ENCODE data around the gene UNK. TPM values are rescaled to one million over a fixed set of nuclear protein-coding genes. Genes with fewer than 3 reads are reported as not detected.
"Not testable (repeated sequence)": the region's sequence is repeated elsewhere in the genome, so short reads cannot be mapped to it uniquely, and the experiment has no call there.

The UNK gene
- total RNA-seq, 1 donor from 2014 or later, result 14.8 TPM

DNA sequence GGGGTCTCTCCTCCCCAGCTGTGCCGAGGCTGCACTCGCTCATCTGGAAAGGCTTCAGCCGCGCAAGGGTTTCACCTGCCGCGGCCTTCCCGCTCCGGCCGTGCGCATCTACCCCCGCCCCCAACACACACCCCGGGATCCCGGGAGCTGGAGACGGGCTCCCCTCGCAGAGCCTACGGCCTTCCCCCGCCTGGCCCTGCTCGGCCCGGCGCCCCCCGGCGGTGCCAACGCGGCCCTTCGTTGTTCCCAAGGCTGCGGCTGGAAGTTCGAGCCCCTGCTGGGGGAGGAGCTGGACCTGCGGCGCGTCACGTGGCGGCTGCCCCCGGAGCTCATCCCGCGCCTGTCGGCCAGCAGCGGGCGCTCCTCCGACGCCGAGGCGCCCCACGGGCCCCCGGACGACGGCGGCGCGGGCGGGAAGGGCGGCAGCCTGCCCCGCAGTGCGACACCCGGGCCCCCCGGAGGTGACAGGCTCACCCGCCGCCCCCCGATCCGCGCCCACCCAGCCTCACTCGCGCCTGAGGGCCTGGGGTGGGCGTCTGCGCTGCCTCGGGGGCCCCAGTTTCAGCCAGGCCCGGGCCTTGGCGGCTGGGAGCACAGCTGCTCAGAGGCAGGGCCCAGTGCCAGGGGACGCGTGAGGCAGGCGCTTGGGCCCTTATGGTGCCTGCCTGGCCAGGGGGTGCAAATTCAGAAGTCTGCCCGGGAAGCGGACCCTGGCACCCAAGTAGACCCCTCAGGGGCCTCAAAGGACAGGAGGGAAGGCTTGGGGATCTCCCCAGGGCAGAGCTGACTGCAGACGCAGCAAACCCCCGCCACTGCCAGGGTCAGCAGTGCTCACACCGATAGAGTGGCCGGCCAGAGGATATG, 30.9 kb upstream of the UNK start:
- ATAC-seq, result peak; percentile 79
- intact Hi-C loops (cut with micrococcal nuclease), result loop anchor here (5.0 kb wide), 1 partner anchor 81 kb away; no protein-coding TSS in a partner anchor
- DNase-seq, result peak; percentile 89

DNA sequence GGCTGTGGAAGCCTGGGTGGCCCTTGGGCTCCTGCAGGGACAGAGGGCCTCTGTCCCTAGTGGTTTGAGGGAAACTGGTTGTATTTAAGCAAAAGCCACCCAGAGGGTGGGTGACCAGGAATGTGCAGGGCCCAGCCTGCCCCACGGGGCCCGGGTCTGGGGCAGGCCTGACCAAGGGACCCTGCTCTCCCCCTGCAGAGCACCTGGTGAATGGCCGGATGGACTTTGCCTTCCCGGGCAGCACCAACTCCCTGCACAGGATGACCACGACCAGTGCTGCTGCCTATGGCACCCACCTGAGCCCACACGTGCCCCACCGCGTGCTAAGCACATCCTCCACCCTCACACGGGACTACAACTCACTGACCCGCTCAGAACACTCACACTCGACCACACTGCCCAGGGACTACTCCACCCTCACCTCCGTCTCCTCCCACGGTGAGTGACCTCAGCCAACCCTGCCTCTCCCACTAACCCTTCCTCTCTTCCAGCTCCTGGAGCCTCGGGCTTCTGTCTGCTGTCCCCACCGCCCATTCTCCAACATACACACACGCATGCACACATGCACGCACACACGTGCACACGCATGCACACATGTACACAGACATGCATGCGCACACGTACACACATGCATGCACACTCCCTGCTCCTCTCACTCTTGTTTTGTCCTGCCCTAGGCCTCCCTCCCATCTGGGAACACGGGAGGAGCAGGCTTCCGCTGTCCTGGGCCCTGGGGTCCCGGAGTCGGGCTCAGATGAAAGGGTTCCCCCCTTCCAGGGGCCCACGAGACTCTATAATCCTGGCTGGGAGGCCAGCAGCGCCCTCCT, 30.0 kb upstream of the UNK start:
- ATAC-seq (no peak), DNase-seq (no peak)
- intact Hi-C loops (cut with micrococcal nuclease), result loop anchor here (5.0 kb wide), 1 partner anchor 82 kb away; no protein-coding TSS in a partner anchor

DNA sequence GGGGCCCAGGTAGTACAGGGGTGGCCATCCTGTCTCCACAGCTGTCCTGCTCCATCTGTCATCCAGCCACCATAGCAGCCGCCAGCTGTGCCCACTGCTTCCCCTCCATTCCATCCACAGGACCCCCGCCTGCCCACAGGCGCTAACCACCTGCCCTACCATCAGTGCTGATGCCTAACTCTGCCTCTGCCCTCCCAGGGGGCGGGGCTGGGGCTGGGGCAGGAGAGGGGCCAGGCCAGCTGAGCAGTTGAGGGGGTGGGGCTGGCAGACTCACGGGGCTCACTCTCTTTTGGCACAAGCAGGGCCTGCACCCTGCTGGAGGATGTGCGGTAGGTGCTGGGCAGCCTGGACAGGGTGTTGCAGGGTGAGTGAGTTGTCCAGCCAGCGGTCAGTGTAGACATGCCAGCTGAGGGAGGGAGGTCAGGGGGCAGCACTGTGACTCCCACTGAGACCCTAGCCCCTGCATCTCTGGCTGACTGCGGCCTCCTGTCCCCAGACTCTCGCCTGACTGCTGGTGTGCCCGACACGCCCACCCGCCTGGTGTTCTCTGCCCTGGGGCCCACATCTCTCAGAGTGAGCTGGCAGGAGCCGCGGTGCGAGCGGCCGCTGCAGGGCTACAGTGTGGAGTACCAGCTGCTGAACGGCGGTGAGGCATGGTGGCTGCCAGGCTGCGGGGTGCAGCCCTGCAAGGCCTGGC, 29.3 kb upstream of the UNK start:
- intact Hi-C loops (cut with micrococcal nuclease), result no loop called here
- no peak for ATAC-seq
- DNase-seq, result peak; percentile 37

DNA sequence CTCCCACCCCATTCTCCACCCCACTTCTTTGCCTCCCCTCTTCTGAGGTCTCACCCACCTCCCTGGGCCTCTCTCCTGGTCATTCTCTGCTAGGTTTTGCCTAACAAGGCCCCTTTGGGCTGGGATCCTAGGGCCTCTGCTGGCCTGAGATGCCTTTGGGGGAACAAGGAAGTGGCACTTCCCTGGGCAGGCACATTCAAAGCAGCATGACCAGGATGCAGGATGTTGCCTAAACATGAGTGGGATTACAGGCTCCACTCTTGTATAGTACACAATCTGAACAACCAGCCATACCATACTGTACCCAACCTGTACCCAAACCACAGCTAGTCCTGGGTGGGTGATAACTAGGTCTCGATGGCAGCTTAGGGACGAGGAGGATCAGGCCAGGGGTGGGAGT, 28.6 kb upstream of the UNK start:
- DNase-seq (no peak), ATAC-seq (no peak)
- intact Hi-C loops (cut with micrococcal nuclease), result no loop called here

DNA sequence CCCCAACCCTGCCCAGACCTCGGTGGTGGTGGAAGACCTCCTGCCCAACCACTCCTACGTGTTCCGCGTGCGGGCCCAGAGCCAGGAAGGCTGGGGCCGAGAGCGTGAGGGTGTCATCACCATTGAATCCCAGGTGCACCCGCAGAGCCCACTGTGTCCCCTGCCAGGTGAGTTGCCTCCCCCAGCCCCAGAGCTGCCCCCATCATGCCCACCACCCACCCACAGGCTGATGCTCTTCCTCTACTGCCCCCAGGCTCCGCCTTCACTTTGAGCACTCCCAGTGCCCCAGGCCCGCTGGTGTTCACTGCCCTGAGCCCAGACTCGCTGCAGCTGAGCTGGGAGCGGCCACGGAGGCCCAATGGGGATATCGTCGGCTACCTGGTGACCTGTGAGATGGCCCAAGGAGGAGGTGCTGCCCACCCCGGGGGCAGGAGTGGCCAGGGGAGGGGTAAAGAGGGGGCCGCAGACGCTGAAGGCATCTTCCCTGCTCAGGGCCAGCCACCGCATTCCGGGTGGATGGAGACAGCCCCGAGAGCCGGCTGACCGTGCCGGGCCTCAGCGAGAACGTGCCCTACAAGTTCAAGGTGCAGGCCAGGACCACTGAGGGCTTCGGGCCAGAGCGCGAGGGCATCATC, 28.0 kb upstream of the UNK start:
- ATAC-seq, result no peak

DNA sequence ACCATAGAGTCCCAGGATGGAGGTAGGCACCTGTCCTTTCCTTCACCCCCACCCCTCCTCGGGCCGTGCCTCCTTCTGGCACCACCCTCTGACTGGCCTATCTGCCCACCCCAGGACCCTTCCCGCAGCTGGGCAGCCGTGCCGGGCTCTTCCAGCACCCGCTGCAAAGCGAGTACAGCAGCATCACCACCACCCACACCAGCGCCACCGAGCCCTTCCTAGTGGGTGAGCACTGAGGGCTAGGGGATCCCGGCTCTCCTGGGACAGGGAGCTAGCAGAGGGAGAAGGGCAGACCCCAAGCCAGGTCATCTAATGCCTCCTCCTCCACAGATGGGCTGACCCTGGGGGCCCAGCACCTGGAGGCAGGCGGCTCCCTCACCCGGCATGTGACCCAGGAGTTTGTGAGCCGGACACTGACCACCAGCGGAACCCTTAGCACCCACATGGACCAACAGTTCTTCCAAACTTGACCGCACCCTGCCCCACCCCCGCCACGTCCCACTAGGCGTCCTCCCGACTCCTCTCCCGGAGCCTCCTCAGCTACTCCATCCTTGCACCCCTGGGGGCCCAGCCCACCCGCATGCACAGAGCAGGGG, 27.4 kb upstream of the UNK start:
- intact Hi-C loops (cut with micrococcal nuclease), result no loop called here
- ATAC-seq (no peak), DNase-seq (peak; percentile 29)

More for the DNA sequence above, 28.0 kb upstream of the UNK start:
- peak; percentile 34 for DNase-seq
- intact Hi-C loops (cut with micrococcal nuclease), result no loop called here

DNA sequence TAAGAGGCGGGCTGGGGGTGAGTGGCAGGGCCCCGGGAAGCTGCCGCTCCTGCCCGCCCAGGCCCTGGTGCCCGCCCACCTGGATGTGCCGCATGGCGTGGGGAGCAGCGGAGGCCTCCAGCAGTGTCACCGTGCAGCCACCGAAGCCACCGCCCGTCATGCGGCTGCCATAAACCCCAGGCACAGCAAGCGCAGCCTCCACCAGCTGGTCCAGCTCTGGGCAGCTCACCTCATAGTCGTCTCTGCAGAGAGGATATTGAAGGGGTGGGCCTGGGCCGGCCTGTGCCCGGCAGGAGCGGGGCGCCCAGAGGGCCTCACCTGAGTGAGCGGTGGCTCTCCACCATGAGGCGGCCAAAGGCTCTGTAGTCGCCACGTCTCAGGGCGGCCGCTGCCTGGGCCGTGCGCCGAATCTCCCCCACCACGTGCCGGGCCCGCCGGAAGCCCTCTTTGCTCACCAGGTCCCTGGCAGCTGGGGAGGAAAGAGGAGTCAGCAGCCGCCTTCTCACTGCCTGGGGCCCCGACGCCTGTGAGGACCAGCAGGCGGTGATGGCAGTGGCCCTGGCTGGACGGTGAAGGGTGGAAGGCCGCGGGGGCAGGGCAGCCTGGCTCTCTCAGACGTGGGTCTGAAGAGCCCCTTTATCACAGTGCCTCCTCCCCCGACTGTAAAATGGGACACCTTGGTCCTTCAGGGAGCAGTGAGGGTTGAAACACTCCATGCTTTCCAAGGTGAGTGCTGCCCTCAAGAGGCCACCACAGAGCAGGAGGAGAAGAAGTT, 26.3 kb upstream of the UNK start:
- intact Hi-C loops (cut with micrococcal nuclease), result no loop called here
- peak; percentile 28 for DNase-seq
- ATAC-seq, result no peak

DNA sequence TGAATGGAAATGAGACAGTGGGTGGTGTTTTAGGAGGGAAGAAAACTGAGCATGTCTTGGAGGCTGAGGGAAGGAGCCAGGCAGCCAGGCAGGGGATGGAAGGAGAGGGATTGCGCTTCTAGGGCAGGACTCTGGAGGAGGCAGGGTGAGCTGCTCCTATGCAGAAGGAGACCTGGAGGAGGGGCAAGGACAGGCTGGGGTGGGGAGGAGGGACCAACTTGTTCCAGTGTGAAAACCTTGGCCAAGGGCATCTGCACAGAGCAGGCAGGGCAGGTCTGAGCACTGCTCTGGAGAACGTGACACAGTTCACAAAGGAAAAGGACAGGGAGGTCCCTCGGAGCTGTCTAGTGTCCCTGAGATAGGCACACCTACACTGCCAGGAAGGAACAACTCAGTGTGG, 25.1 kb upstream of the UNK start:
- intact Hi-C loops (cut with micrococcal nuclease), result no loop called here
- ATAC-seq, result peak; percentile 68
- peak; percentile 39 for DNase-seq

DNA sequence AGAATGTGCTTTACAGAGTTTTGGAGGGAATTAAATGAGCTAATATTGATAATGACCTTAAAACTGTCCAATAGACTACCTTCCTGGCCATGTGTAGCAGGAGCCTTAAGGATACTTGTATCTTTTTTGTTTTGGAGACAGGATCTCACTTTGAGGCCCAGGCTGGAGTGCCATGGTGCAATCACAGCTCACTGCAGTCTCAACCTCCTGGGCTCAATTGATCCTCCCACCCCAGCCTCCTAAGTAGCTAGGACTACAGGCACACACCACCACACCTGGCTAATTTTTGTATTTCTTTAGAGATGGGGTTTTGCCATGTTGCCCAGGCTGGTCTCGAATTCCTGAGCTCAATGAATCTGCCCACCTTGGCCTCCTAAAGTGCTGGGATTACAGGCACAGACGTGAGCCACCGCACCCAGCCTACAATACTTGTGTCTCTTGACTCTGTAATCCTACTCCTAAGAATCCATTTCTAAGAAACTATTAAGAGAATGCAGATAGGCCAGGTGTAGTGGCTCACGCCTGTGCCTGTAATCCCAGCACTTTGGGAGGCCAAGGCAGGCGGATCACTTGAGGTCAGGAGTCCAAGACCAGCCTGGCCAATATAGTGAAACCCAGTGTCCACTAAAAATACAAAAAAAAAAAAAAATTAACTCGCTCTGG, 24.5 kb upstream of the UNK start:
- ATAC-seq; intact Hi-C loops (cut with micrococcal nuclease): not testable (repeated sequence)
- peak; percentile 7 for DNase-seq

DNA sequence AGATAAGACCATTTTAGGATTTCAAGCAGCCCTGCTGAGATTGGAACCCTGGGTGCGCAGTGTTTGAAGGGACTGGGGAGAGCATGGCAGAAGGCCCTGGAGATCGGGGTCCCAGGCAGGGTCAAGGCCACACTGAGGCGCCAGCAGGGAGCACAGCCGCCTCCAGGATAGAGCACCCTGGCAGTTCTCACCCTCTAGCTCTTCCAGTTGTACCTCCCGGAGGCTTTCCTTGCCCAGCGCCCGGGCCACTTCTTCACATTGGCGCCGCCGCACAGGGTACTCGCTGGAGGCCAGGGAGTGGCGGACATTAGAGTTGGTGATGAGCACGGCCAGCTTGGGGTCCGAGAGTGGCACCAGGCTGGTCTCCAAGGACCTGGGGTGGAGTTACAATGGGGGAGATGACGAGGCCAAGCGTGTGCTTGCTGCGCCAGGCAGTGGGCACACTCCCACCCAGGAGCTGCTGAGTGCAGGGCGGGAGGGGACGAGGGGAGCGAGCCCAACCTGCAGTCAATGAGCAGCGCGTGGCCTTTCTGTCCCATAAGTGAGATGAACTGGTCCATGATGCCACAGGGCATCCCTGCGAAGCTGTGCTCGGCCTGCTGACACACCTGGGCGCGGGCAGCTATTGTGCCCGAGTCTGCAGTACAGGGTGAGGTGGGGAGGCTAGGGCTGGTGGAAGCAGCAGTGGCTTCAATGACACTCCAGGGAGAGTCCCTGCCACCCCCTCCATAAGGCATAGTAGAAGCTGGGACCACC, 21.9 kb upstream of the UNK start:
- DNase-seq, result peak; percentile 18
- no peak for ATAC-seq
- intact Hi-C loops (cut with micrococcal nuclease), result no loop called here

DNA sequence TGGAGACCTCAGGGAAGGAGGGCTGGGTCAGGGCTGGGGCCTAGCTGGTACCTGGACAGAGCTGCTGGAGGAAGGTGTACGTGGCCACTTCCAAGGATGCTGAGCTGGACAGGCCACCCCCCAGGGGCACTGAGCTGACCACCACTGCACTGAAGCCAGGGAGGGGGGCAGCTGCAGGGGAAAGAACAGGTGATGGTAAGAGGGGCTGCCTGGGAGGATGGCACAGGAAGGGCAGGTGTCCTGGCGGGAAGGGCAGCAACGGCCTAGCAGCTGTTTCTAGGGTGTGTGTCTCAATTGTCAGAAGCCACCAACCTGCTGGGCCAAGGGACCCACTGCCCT, 21.4 kb upstream of the UNK start:
- DNase-seq (peak; percentile 15), ATAC-seq (no peak)
- intact Hi-C loops (cut with micrococcal nuclease), result no loop called here

DNA sequence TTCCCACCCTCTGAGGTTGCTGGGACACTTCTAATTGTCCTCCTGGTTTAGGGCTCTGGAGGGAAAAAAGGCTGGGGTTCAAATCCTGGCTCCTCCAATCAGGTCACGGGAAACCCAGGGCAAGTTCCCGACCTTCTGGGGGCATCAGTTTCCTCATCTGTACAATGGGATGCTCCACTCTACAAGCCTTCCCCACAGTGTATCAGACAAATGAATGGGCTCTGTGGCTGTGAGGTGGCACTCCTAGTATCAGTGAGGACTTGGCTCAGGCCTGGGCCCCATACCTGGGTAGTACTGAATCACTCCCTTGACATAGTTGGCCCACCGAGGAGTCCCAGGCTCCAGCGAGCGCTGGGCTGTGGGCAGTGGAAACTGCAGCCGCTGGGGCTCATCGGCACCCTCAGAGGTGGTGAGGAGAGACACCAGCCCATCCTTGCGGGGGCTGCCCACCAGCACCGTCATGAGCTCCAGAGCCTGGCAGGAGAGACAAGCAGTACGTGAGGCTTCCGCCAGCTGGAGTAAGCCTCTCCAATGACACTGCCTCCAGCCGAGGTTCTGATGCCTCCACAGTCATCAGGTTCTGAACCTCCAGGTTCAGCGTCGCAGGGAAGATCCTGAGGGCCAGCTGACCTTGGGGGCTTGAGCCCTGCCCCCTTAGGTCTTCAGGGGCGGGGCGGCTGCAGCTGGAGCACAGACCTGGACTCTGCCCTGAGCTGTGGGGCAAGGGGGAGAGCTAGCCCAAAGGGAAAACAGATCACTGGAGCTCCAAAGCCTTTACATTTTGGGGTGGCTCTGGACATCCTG, 20.8 kb upstream of the UNK start:
- DNase-seq, result peak; percentile 25
- intact Hi-C loops (cut with micrococcal nuclease), result no loop called here
- no peak for ATAC-seq

DNA sequence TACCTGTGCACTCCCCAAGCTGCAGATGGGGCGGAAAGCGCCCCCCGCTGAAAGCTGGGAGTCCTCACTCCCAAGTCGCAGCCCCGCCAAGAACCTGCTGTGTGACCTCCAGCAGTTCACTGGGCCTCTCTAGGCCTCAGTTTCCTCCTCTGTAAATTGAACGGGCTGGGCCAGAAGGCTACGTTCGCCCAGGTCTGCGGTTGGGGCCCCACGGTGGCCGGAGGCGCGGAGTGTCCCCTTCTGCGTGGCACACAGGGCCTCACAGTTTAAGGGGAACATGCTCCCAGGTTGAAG, 20.2 kb upstream of the UNK start:
- DNase-seq (no peak), ATAC-seq (no peak)
- intact Hi-C loops (cut with micrococcal nuclease), result no loop called here

DNA sequence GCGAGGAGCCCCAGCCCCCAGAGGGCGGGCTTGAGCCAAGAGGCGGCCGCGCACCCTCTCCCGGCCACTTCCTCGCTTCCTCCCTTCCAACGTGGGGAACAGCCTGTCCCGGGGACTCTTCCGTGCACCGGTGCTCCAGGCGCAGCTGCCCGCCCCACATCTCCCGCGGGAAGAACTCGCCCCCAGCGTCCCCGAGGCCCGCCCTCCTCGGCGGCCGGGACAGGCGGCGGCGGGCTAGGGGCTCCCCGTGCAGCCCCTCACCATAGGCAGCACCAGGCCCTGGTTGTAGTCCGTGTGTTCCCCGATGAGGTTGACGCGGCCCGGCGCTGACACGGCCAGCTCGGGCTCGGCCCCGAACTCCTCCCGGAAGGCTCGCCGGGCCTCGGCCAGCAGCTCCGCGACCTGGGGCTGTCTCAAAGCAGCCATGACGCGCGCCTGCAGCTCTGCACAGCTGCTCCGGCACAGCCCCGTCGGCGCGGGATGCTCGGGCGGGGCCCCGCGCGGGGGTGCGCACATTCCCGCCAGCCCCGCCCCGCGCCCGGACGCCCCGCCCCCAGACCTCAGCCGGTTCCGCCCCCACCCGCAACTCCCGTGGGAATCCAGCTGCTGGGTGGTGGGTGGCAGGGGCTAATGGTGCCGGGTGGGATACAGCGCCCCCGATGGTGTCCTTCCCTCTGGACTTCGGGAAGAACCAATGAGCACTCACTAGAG, 19.7 kb upstream of the UNK start, which contains the start of gene GALK1:
Gene GALK1 (minus strand): TSS at position 482 of the 711 bp plus-strand sequence. CDS start 56 bp downstream, at position 426.
- ATAC-seq (peak; percentile 91), DNase-seq (peak; percentile 88)
- intact Hi-C loops (cut with micrococcal nuclease), result no loop called here

DNA sequence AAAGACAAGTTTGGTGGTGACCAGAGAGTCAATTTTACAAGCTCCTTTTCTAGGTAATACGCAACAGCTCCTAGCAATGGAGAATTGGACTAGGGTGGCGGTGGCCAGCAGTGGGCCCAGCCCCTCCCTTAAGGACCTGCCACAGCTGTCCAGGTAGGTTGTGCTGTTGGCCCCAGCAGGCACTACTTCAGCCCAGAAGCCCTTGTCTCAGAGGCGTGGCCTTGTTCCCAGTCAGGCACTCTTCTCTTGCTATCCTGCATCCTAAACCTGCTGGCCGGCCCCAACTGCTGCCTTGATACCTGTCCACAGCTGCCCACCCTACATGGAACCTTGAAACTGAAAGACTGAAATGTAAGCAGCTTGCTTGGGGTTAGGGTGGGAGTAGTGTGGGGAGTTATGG, 18.6 kb upstream of the UNK start:
- DNase-seq, result peak; percentile 23
- intact Hi-C loops (cut with micrococcal nuclease), result no loop called here
- ATAC-seq, result no peak

DNA sequence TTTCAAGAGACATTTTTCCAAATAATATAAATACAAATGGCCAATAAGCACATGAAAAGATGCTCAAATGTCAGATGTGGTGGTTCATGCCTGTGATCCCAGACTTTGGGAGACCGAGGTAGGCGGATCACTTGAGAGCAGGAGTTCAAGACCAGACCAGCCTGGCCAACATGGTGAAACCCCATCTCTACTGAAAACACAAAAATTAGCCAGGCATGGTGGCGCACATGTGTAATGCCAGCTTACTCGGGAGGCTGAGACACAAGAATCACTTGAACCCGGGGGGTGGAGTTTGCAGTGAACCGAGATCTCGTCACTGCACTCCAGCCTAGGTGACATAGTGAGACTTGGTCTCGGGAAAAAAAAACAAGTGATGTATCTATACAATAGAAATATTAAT, 16.7 kb upstream of the UNK start:
- ATAC-seq, result no peak
- DNase-seq, result no peak
- intact Hi-C loops (cut with micrococcal nuclease), result no loop called here

All from left ventricle myocardium superior (tissue), 1 donor.